GM12878 (cell line): ENCODE results near the gene CLEC19A. TPM values are rescaled to one million over a fixed set of nuclear protein-coding genes. Genes with fewer than 3 reads are reported as not detected.

Source experiments
- ATAC-seq: fragments of 200-7000 bp; cut with Tn5 transposase; 3 replicates; pipeline ENCODE4 v1.9.1; 2020; ENCODE audit warnings: mild to moderate bottlenecking, moderate library complexity
- BruUV-seq: library from RNA; stranded (reverse); fragments of 400-500 nt; replicated peaks from 2 replicates; lab custom pipeline; 2021; lab: Mats Ljungman, UMichigan
- CTCF ChIA-PET: fragments of 300-600 bp; sonication (Branson Sonifier 250); formaldehyde crosslinking; extraction: SDS; loops from one replicate; lab custom pipeline; 2021; ENCODE audit warnings: inconsistent platforms; lab: Yijun Ruan, JAX
- POLR2A ChIA-PET: fragments of 350-600 bp; formaldehyde crosslinking; extraction: SDS; loops from one replicate; lab custom pipeline; 2021; ENCODE audit warnings: inconsistent platforms; lab: Charles Lee
- RAD21 ChIA-PET: fragments of 300-600 bp; sonication (Branson Sonifier 250); formaldehyde crosslinking; loops from one replicate; lab custom pipeline; 2023; ENCODE audit warnings: antibody characterized with exemption; ENCODE audit not compliant: unreplicated experiment; lab: Charles Lee
- SMC1A ChIA-PET: fragments of 300-600 bp; sonication (Branson Sonifier 250); formaldehyde crosslinking; loops from one replicate; lab custom pipeline; 2023; ENCODE audit not compliant: unreplicated experiment, uncharacterized antibody; lab: Charles Lee
- DNase-seq: peaks from one replicate; pipeline ENCODE4 v3.0.0-alpha.2; 2011; ENCODE audit warnings: low read depth, low spot score
- FAIRE-seq: peaks from 3 replicates; lab custom pipeline; 2011; peaks lifted over from hg19 to GRCh38; lab: Jason Lieb, UNC
- H2AFZ ChIP-seq: 2 replicates; pipeline ENCODE4 v1.6.0; 2011; ENCODE audit warnings: low read depth, low read length, control low read depth; ENCODE audit not compliant: control insufficient read depth
- H3K27ac ChIP-seq: 2 replicates; pipeline ENCODE4 v1.5.1; 2011; ENCODE audit warnings: control low read depth; ENCODE audit not compliant: control insufficient read depth, insufficient read depth
- H3K27me3 ChIP-seq, 2 experiments: replicated peaks in 1 of 2; 2 replicates each; pipeline versions ENCODE4 v1.6.0 to v1.6.1; 2011; ENCODE audit warnings: low read length in 1 of 2; ENCODE audit not compliant: control insufficient read depth in 2 of 2, insufficient read depth in 2 of 2
- H3K36me3 ChIP-seq, 2 experiments: 2 replicates each; pipeline ENCODE4 v1.5.1; 2011; ENCODE audit warnings: low read length in 1 of 2; ENCODE audit not compliant: control insufficient read depth in 2 of 2, insufficient read depth in 2 of 2
- H3K4me1 ChIP-seq: 2 replicates; pipeline ENCODE4 v1.6.1; 2011; ENCODE audit warnings: mild to moderate bottlenecking, low read length, moderate library complexity, mixed read lengths; ENCODE audit not compliant: control insufficient read depth, insufficient read depth
- H3K4me2 ChIP-seq: 2 replicates; pipeline ENCODE4 v1.6.0; 2011; ENCODE audit warnings: control low read depth; ENCODE audit not compliant: control insufficient read depth, insufficient read depth
- H3K4me3 ChIP-seq: fragments of 200-600 bp; sonication (generic); 2 replicates; pipeline ENCODE4 v1.5.1; 2016
- H3K79me2 ChIP-seq: 2 replicates; pipeline ENCODE4 v1.6.0; 2011; ENCODE audit warnings: low read length; ENCODE audit not compliant: control insufficient read depth, insufficient read depth
- H3K9ac ChIP-seq: 2 replicates; pipeline ENCODE4 v1.8.0; 2011; ENCODE audit warnings: low read length, control low read depth, mixed read lengths; ENCODE audit not compliant: control insufficient read depth, insufficient read depth
- H3K9me3 ChIP-seq: replicated peaks from 3 replicates; pipeline ENCODE4 v1.5.1; 2011; ENCODE audit warnings: mild to moderate bottlenecking, low read length; ENCODE audit not compliant: control insufficient read depth, insufficient read depth
- H4K20me1 ChIP-seq: 2 replicates; pipeline ENCODE4 v1.6.0; 2011; ENCODE audit not compliant: control insufficient read depth, insufficient read depth
- BACH1 ChIP-seq: fragments of 450-650 bp; IDR thresholded peaks from 2 replicates; pipeline ENCODE4 v1.6.1; 2017; ENCODE audit warnings: mild to moderate bottlenecking, borderline replicate concordance
- BMI1 ChIP-seq: fragments of 450-650 bp; IDR thresholded peaks from 2 replicates; pipeline ENCODE4 v1.6.1; 2016; ENCODE audit warnings: mild to moderate bottlenecking, moderate library complexity, borderline replicate concordance
- CREB1 ChIP-seq: IDR thresholded peaks from 2 replicates; pipeline ENCODE4 v1.6.1; 2012; ENCODE audit warnings: low read depth, mild to moderate bottlenecking, inconsistent platforms
- ESRRA ChIP-seq: IDR thresholded peaks from 2 replicates; pipeline ENCODE4 v1.6.1; 2012; ENCODE audit warnings: mild to moderate bottlenecking, low read length, improper control_type of control experiment
- EZH2 ChIP-seq: IDR thresholded peaks from 2 replicates; pipeline ENCODE4 v1.6.1; 2012; ENCODE audit warnings: low read depth, mild to moderate bottlenecking, control low read depth, inconsistent platforms, low read length, borderline replicate concordance; ENCODE audit not compliant: control insufficient read depth
- HDAC2 ChIP-seq: fragments of 200-600 bp; sonication (generic); IDR thresholded peaks from 2 replicates; pipeline ENCODE4 v1.6.1; 2017
- JUND ChIP-seq: IDR thresholded peaks from 2 replicates; pipeline ENCODE4 v1.6.1; 2012; ENCODE audit warnings: low read depth, mild to moderate bottlenecking, low read length, improper control_type of control experiment, moderate library complexity
- MEF2B ChIP-seq: fragments of 450-650 bp; IDR thresholded peaks from 2 replicates; pipeline ENCODE4 v1.6.1; 2018; ENCODE audit warnings: mild to moderate bottlenecking, moderate library complexity; ENCODE audit not compliant: partially characterized antibody, poor library complexity, severe bottlenecking
- NR2C2 ChIP-seq: IDR thresholded peaks from 2 replicates; pipeline ENCODE4 v1.6.1; 2011; ENCODE audit warnings: borderline replicate concordance, low read depth; ENCODE audit not compliant: control insufficient read depth, insufficient read length
- POU2F2 ChIP-seq: IDR thresholded peaks from 3 replicates; pipeline ENCODE4 v1.6.1; 2011; ENCODE audit warnings: low read depth, mild to moderate bottlenecking, low read length, borderline replicate concordance
- RAD21 ChIP-seq: IDR thresholded peaks from 2 replicates; pipeline ENCODE4 v1.6.1; 2011; ENCODE audit warnings: mild to moderate bottlenecking, low read depth, low read length, moderate library complexity; ENCODE audit not compliant: insufficient read depth
- RBBP5 ChIP-seq: fragments of 200-600 bp; sonication (generic); conservative IDR thresholded peaks from 2 replicates; pipeline ENCODE4 v1.6.1; 2016
- SMAD5 ChIP-seq: IDR thresholded peaks from 2 replicates; pipeline ENCODE4 v1.6.1; 2016; ENCODE audit warnings: antibody characterized with exemption, low read depth
- YBX1 ChIP-seq: fragments of 450-650 bp; IDR thresholded peaks from 2 replicates; pipeline ENCODE4 v1.6.1; 2016; ENCODE audit warnings: antibody characterized with exemption
- ZBED1 ChIP-seq: IDR thresholded peaks from 2 replicates; pipeline ENCODE4 v1.6.1; 2016; ENCODE audit warnings: borderline replicate concordance
- ZNF24 ChIP-seq: fragments of 450-650 bp; IDR thresholded peaks from 2 replicates; pipeline ENCODE4 v1.6.1; 2017; ENCODE audit warnings: antibody characterized with exemption, mild to moderate bottlenecking
- WGBS: methylation state at CpG from one replicate; pipeline ENCODE4 v1.1.6; 2016; ENCODE audit warnings: low lambda C conversion rate; ENCODE audit not compliant: insufficient replicate concordance, insufficient coverage; ENCODE audit errors: missing lambda C conversion rate; 5-methylcytosine and 5-hydroxymethylcytosine counted together
- in situ Hi-C: fragments of 300-500 bp; cut with MboI; formaldehyde crosslinking; loops from 9 replicates; pipeline ENCODE4 v1.14.3; 2018; ENCODE audit warnings: mixed read lengths
- intact Hi-C: fragments of 100-400 bp; cut with micrococcal nuclease; formaldehyde crosslinking; loops from one replicate; pipeline ENCODE4 v1.14.2; 2022; ENCODE audit not compliant: unreplicated experiment
- polyA plus RNA-seq, 11 experiments: library from polyadenylated mRNA; depleted of rRNA in 4 of 11; unstranded in 6 of 11; stranded (reverse) in 5 of 11; fragments of >200 nt; fragmentation: Nextera tagmentation in 4 of 11; fragmentation: Illumina TruSeq in 1 of 11; extraction: Ambion mirVana in 4 of 11; extraction: Trizol in 1 of 11; gene quantifications; 1 replicate in 1 of 11; 2 replicates in 10 of 11; pipeline versions ENCODE4 v1.2.1 to v1.2.3, GENCODE V29; 2011 to 2016; ENCODE audit warnings: inconsistent platforms in 2 of 11, missing spikeins in 2 of 11, low read depth in 1 of 11
- total RNA-seq, 4 experiments: library from RNA; depleted of rRNA in 3 of 4; stranded (reverse); fragments of >200 nt in 3 of 4; fragmentation: Illumina TruSeq in 1 of 4; extraction: Trizol in 1 of 4; gene quantifications; 2 replicates each; pipeline versions ENCODE4 v1.2.1 to v1.2.3, GENCODE V29; 2013 to 2021
- TF ChIP-seq, protein P1 (sequence below), 3 experiments: IDR thresholded peaks in 2 of 3; conservative IDR thresholded peaks in 1 of 3; 2 replicates each; pipeline ENCODE4 v1.5.1; 2011; ENCODE audit warnings: low read depth in 3 of 3, low read length in 3 of 3, mild to moderate bottlenecking in 3 of 3, control low read depth in 2 of 3, moderate library complexity in 2 of 3, inconsistent platforms in 1 of 3, mixed read lengths in 1 of 3; ENCODE audit not compliant: control insufficient read depth in 2 of 3, insufficient read depth in 1 of 3; ENCODE audit errors: extremely low read depth in 1 of 3
- TF ChIP-seq, protein P2 (sequence below): fragments of 450-650 bp; IDR thresholded peaks from 2 replicates; pipeline ENCODE4 v1.6.1; 2018; ENCODE audit warnings: borderline replicate concordance, mild to moderate bottlenecking; ENCODE audit not compliant: partially characterized antibody

Gene CLEC19A
- total and polyA plus RNA-seq, 10 of the 15 experiments (the other 5 are each of a cell fraction or from before 2014, with no cell fraction given): 0.03 TPM; not detected in 8

DNA sequence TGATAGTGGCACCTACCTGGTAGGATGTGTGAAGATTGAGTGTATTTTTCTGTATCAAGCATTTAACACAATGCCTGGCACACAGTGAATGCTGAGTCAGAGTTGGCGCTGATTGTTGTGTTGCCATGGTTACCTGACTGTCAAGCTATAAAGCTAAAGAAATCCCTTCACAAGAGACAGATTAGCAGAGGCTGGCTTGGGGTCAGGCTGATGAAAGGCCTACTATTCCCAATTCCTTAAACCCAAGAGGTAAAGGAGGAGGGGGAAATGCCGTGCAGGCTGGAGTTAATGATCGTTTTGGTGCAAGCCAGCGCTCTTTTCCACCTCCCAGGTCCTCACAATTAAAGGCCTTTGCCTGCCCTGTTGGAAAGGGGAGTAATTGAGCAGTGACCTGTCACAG, 5.9 kb downstream of the CLEC19A start:
- no peak for FAIRE-seq
- no TSS peak for BruUV-seq

DNA sequence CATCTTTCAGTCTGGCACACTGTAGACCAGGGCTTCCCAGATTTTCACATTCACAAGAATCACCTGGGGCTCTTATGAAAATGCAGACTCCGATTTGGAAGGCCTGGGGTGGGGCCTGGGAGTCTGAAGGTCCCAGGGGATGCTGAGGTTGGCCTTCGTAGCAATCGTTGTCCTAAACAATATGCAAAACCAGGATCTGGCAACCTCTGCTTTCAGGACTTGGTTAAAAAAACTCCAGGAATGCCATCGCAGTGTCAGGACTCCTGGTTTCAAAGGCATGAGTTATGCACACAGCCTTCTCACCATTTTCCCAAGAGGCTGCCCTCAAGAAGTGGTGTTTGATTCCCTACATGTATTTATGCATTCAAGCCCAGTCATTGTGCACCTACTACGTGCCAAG, 6.7 kb downstream of the CLEC19A start:
- RAD21 ChIA-PET: no interaction called here
- Histone ChIP-seq H3K27me3 (no peaks in the 10 kb centered on the region), H3K36me3 (no peaks in the 10 kb centered on the region), H2AFZ (no peak overlapping the region), H3K9ac (no peak overlapping the region), H3K79me2 (no peaks in the 10 kb centered on the region), H4K20me1 (no peaks in the 10 kb centered on the region), H3K4me1 (peaks cover 21% of the 10 kb centered on the region), H3K9me3 (no peaks in the 10 kb centered on the region; the same call in 2 of the 3 replicates), H3K4me3 (no peak overlapping the region), H3K4me2 (no peak overlapping the region), H3K27ac (no peak overlapping the region)
- POLR2A ChIA-PET: no interaction called here
- no peak for TF ChIP-seq ESRRA
- TF ChIP-seq SMAD5: no peak
- TF ChIP-seq, protein P1, sequence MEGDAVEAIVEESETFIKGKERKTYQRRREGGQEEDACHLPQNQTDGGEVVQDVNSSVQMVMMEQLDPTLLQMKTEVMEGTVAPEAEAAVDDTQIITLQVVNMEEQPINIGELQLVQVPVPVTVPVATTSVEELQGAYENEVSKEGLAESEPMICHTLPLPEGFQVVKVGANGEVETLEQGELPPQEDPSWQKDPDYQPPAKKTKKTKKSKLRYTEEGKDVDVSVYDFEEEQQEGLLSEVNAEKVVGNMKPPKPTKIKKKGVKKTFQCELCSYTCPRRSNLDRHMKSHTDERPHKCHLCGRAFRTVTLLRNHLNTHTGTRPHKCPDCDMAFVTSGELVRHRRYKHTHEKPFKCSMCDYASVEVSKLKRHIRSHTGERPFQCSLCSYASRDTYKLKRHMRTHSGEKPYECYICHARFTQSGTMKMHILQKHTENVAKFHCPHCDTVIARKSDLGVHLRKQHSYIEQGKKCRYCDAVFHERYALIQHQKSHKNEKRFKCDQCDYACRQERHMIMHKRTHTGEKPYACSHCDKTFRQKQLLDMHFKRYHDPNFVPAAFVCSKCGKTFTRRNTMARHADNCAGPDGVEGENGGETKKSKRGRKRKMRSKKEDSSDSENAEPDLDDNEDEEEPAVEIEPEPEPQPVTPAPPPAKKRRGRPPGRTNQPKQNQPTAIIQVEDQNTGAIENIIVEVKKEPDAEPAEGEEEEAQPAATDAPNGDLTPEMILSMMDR (IDR thresholded peaks at IDR 0.05 in 2 of 3, conservative IDR thresholded peaks at IDR 0.05 in 1 of 3; ENCODE audit: control insufficient read depth in 2 of 3, extremely low read depth in 1 of 3, insufficient read depth in 1 of 3, low read depth in 3 of 3, low read length in 3 of 3): no peak
- TF ChIP-seq RBBP5: no peak
- TF ChIP-seq EZH2: no peak
- TF ChIP-seq, protein P2, sequence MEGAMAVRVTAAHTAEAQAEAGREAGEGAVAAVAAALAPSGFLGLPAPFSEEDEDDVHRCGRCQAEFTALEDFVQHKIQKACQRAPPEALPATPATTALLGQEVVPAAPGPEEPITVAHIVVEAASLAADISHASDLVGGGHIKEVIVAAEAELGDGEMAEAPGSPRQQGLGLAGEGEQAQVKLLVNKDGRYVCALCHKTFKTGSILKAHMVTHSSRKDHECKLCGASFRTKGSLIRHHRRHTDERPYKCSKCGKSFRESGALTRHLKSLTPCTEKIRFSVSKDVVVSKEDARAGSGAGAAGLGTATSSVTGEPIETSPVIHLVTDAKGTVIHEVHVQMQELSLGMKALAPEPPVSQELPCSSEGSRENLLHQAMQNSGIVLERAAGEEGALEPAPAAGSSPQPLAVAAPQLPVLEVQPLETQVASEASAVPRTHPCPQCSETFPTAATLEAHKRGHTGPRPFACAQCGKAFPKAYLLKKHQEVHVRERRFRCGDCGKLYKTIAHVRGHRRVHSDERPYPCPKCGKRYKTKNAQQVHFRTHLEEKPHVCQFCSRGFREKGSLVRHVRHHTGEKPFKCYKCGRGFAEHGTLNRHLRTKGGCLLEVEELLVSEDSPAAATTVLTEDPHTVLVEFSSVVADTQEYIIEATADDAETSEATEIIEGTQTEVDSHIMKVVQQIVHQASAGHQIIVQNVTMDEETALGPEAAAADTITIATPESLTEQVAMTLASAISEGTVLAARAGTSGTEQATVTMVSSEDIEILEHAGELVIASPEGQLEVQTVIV: no peak
- TF ChIP-seq ZBED1: no peak
- no peak for TF ChIP-seq CREB1
- no peak for TF ChIP-seq POU2F2
- no peak for TF ChIP-seq JUND
- no peak; the same call in 1 of the 2 replicates for TF ChIP-seq ZNF24
- WGBS: 70% methylated on average over 5 of the region's 5 CpGs
- SMC1A ChIA-PET: interaction anchor here (0.6 to 2.2 kb wide), 2 partner anchors 37 to 83 kb away, joined by 4 read pairs; no protein-coding TSS in a partner anchor
- intact Hi-C loops: no loop called here
- no TSS peak for BruUV-seq
- in situ Hi-C loops: no loop called here
- no peak for FAIRE-seq
- ATAC-seq: no peak
- CTCF ChIA-PET: interaction anchor here (0.7 kb wide), 1 partner anchor 1523 kb away, joined by 3 read pairs; no protein-coding TSS in a partner anchor
- DNase-seq: no peak

More for the DNA sequence above, 5.9 kb downstream of the CLEC19A start:
- ChIA-PET CTCF (no interaction called here), RAD21 (interaction anchor here (1.0 kb wide), 1 partner anchor 112 kb away, joined by 3 read pairs; no protein-coding TSS in a partner anchor), SMC1A (interaction anchor here (1.1 kb wide), 1 partner anchor 196 kb away, joined by 4 read pairs; no protein-coding TSS in a partner anchor)
- H3K79me2 ChIP-seq: no peaks in the 10 kb centered on the region
- H3K9me3 ChIP-seq: no peaks in the 10 kb centered on the region; the same call in 2 of the 3 replicates
- H3K27ac ChIP-seq: no peak overlapping the region
- DNase-seq (no peak), ATAC-seq (peak; percentile 15; the same call in 2 of the 3 replicates)
- 36% methylated on average over 4 of the region's 4 CpGs for WGBS
- H3K4me2 ChIP-seq: no peak overlapping the region
- no peak overlapping the region for H3K4me3 ChIP-seq
- no peaks in the 10 kb centered on the region for H3K36me3 ChIP-seq
- H3K27me3 ChIP-seq: no peaks in the 10 kb centered on the region
- no peaks in the 10 kb centered on the region for H4K20me1 ChIP-seq
- TF ChIP-seq BMI1 (peak; percentile 97), YBX1 (no peak), SMAD5 (no peak), RAD21 (no peak), MEF2B (peak; percentile 9), HDAC2 (no peak), BACH1 (peak; percentile 39; the same call in 1 of the 2 replicates), NR2C2 (no peak)
- TF ChIP-seq, all 136 proteins: peak for 3
- in situ Hi-C loops: no loop called here
- POLR2A ChIA-PET: no interaction called here
- H3K9ac ChIP-seq: no peak overlapping the region
- intact Hi-C loops: no loop called here
- no peak overlapping the region for H2AFZ ChIP-seq
- peaks cover 21% of the 10 kb centered on the region for H3K4me1 ChIP-seq
